ENCODE data around the gene EBF4. TPM values are rescaled to one million over a fixed set of nuclear protein-coding genes. Genes with fewer than 3 reads are reported as not detected.

The EBF4 gene
- polyA plus RNA-seq, 1 donor from 2014 or later, result 13.2 TPM

DNA sequence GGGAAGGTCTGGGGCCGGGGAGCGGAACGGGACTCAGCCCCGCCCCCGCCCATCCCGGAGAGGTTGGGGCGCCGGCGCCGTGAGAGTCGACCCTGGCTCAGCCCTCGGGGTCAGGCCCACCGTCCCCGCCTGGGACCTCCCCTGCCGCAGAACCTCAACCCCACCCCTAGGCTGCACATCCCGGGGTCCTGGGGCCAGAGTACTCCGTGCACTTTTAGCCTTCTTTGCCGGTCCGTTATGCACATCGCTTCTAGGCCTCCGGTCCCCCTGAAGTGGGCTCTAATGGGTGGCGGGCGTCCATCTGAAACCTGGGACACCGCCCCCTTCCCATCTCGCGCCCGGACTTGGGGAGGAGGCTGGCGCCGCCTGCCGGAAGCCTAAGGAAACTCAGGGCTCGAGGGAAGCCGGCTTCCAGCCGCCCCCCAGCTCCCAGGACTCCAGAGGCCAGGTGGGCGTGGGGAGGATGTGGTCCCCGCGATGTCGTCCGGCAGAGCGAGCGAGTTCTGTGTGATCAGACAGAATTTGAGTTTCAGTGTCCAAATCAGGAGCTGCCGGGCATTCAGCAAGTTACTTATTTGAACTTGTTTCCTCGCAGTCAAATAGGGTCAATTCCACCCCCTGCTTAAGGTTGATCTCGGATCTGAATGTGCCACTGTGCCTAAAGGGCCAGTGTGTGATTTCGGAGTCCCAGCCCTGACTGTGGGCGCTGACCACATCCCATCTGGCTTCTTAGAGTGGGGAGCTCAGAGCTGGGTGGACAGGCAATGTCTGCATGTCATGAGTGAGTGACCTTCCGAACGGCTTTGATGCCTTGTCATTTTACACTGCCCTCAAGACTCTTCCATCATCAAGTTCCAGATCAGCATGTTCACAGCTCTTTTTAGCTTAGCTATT lies 60.2 kb downstream of the EBF4 start:
- Histone ChIP-seq H3K4me2 (ENCODE audit: low read length) (no peak overlapping the region), H3K79me2 (replicated peaks; ENCODE audit: insufficient read depth, low read length) (no peaks in the 10 kb centered on the region), H2AFZ (ENCODE audit: low read depth, low read length) (no peak overlapping the region), H3K9me3 (ENCODE audit: low read length) (no peaks in the 10 kb centered on the region), H3K4me3 (ENCODE audit: low read length) (peak overlapping the region; percentile 51), H3K9me2 (ENCODE audit: insufficient read depth, low read length) (no peaks in the 10 kb centered on the region), H3K9ac (ENCODE audit: low read length) (no peak overlapping the region), H3K36me3 (ENCODE audit: insufficient read depth, low read length) (no peaks in the 10 kb centered on the region), H3F3A (ENCODE audit: insufficient read depth, low read length, poor library complexity, severe bottlenecking) (no peaks in the 10 kb centered on the region), H4K20me1 (ENCODE audit: insufficient read depth) (no peaks in the 10 kb centered on the region), H3K27me3 (ENCODE audit: insufficient read depth, low read depth, low read length) (peaks cover 66% of the 10 kb centered on the region), H3K27ac (ENCODE audit: low read length) (no peak overlapping the region)
- peak; percentile 36 for TF ChIP-seq RAD21 (conservative IDR thresholded peaks at IDR 0.05)
- TF ChIP-seq EZH2 (IDR thresholded peaks at IDR 0.05; ENCODE audit: borderline replicate concordance, insufficient read depth, low read length, poor library complexity, severe bottlenecking), result no peak
- TF ChIP-seq POLR2AphosphoS5 (IDR thresholded peaks at IDR 0.05), result no peak
- peak; percentile 34 for TF ChIP-seq SMC3 (conservative IDR thresholded peaks at IDR 0.05; ENCODE audit: poor library complexity)
- TF ChIP-seq, protein P1, sequence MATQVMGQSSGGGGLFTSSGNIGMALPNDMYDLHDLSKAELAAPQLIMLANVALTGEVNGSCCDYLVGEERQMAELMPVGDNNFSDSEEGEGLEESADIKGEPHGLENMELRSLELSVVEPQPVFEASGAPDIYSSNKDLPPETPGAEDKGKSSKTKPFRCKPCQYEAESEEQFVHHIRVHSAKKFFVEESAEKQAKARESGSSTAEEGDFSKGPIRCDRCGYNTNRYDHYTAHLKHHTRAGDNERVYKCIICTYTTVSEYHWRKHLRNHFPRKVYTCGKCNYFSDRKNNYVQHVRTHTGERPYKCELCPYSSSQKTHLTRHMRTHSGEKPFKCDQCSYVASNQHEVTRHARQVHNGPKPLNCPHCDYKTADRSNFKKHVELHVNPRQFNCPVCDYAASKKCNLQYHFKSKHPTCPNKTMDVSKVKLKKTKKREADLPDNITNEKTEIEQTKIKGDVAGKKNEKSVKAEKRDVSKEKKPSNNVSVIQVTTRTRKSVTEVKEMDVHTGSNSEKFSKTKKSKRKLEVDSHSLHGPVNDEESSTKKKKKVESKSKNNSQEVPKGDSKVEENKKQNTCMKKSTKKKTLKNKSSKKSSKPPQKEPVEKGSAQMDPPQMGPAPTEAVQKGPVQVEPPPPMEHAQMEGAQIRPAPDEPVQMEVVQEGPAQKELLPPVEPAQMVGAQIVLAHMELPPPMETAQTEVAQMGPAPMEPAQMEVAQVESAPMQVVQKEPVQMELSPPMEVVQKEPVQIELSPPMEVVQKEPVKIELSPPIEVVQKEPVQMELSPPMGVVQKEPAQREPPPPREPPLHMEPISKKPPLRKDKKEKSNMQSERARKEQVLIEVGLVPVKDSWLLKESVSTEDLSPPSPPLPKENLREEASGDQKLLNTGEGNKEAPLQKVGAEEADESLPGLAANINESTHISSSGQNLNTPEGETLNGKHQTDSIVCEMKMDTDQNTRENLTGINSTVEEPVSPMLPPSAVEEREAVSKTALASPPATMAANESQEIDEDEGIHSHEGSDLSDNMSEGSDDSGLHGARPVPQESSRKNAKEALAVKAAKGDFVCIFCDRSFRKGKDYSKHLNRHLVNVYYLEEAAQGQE (IDR thresholded peaks at IDR 0.05; ENCODE audit: borderline replicate concordance), result no peak
- no peak for TF ChIP-seq EP300 (conservative IDR thresholded peaks at IDR 0.05; ENCODE audit: poor library complexity, severe bottlenecking)
- TF ChIP-seq TAF1 (IDR thresholded peaks at IDR 0.05; ENCODE audit: low read depth), result no peak
- TF ChIP-seq, protein P2, sequence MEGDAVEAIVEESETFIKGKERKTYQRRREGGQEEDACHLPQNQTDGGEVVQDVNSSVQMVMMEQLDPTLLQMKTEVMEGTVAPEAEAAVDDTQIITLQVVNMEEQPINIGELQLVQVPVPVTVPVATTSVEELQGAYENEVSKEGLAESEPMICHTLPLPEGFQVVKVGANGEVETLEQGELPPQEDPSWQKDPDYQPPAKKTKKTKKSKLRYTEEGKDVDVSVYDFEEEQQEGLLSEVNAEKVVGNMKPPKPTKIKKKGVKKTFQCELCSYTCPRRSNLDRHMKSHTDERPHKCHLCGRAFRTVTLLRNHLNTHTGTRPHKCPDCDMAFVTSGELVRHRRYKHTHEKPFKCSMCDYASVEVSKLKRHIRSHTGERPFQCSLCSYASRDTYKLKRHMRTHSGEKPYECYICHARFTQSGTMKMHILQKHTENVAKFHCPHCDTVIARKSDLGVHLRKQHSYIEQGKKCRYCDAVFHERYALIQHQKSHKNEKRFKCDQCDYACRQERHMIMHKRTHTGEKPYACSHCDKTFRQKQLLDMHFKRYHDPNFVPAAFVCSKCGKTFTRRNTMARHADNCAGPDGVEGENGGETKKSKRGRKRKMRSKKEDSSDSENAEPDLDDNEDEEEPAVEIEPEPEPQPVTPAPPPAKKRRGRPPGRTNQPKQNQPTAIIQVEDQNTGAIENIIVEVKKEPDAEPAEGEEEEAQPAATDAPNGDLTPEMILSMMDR (IDR thresholded peaks at IDR 0.05; ENCODE audit: poor library complexity, severe bottlenecking), result peak; percentile 62
- TF ChIP-seq MXI1 (conservative IDR thresholded peaks at IDR 0.05; ENCODE audit: poor library complexity, severe bottlenecking), result no peak

DNA sequence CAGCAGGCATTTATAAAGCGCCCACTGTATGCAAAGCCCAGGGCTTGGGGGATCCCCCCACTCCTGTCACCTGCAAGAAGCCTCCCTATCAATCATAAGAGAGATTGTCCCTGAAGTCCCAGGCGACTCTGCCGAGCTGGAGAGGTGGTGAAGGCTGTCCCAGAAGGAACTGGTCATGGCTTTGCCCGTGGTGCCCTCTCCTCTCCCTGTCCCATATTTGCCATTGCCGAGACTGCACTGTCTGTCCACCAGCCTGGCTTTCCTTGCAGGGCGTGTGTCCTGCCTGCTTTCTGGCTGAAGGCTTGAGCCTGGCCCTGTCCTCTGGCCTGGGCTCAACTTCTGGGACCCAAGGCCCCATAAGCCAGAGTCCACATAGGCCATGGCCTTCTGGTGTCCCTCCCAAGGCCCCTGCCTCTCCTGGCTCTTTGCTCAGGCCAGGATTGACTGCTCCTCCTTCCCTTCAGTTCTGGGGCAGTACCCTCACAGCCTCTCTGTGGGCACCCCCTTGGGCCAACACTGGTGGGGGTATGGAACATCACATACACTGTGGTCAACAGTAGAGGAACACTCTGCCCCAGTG lies 61.0 kb downstream of the EBF4 start:
- Histone ChIP-seq H2AFZ (ENCODE audit: low read depth, low read length) (no peak overlapping the region), H3K4me2 (ENCODE audit: low read length) (no peak overlapping the region), H3K9me2 (ENCODE audit: insufficient read depth, low read length) (no peaks in the 10 kb centered on the region), H3F3A (ENCODE audit: insufficient read depth, low read length, poor library complexity, severe bottlenecking) (no peaks in the 10 kb centered on the region), H3K4me3 (ENCODE audit: low read length) (no peak overlapping the region), H3K9me3 (ENCODE audit: low read length) (no peaks in the 10 kb centered on the region), H3K36me3 (ENCODE audit: insufficient read depth, low read length) (no peaks in the 10 kb centered on the region), H3K27ac (ENCODE audit: low read length) (no peak overlapping the region), H4K20me1 (ENCODE audit: insufficient read depth) (no peaks in the 10 kb centered on the region), H3K27me3 (ENCODE audit: insufficient read depth, low read depth, low read length) (peaks cover 59% of the 10 kb centered on the region), H3K9ac (ENCODE audit: low read length) (no peak overlapping the region), H3K79me2 (replicated peaks; ENCODE audit: insufficient read depth, low read length) (no peaks in the 10 kb centered on the region)
- no peak for TF ChIP-seq RAD21 (conservative IDR thresholded peaks at IDR 0.05)
- TF ChIP-seq TAF1 (IDR thresholded peaks at IDR 0.05; ENCODE audit: low read depth), result no peak
- TF ChIP-seq, protein P2 (IDR thresholded peaks at IDR 0.05; ENCODE audit: poor library complexity, severe bottlenecking), result no peak
- no peak for TF ChIP-seq SMC3 (conservative IDR thresholded peaks at IDR 0.05; ENCODE audit: poor library complexity)
- TF ChIP-seq POLR2AphosphoS5 (IDR thresholded peaks at IDR 0.05), result no peak
- TF ChIP-seq, protein P1 (IDR thresholded peaks at IDR 0.05; ENCODE audit: borderline replicate concordance), result no peak
- TF ChIP-seq EZH2 (IDR thresholded peaks at IDR 0.05; ENCODE audit: borderline replicate concordance, insufficient read depth, low read length, poor library complexity, severe bottlenecking), result no peak
- no peak for TF ChIP-seq MXI1 (conservative IDR thresholded peaks at IDR 0.05; ENCODE audit: poor library complexity, severe bottlenecking)
- no peak for TF ChIP-seq EP300 (conservative IDR thresholded peaks at IDR 0.05; ENCODE audit: poor library complexity, severe bottlenecking)

All from neural cell (in vitro differentiated cells).